Natural killer cell (primary cell): ENCODE results near the gene DYNLT2B. TPM values are rescaled to one million over a fixed set of nuclear protein-coding genes. Genes with fewer than 3 reads are reported as not detected.

ENCODE experiments used
- ATAC-seq, 3 donors: fragments of 150-1000 bp in 2 of 3; fragments of 200-7000 bp in 1 of 3; cut with Tn5 transposase; 1 replicate in 1 of 3; 2 replicates in 2 of 3; pipeline ENCODE4 v1.10.0; 2021; ENCODE audit warnings: mild to moderate bottlenecking in 2 of 3, moderate library complexity in 2 of 3
- DNase-seq, 2 donors: peaks; one replicate each; pipeline versions ENCODE4 v3.0.0 to v3.0.0-alpha.2; 2013 to 2021; ENCODE audit warnings: mixed read lengths in 1 of 2
- H3K27ac ChIP-seq: one replicate; pipeline ENCODE4 v1.5.1; 2013; ENCODE audit warnings: mild to moderate bottlenecking, low read length
- H3K27me3 ChIP-seq: one replicate; pipeline ENCODE4 v1.6.1; 2013; ENCODE audit warnings: low read length; ENCODE audit not compliant: control insufficient read depth, insufficient read depth
- H3K36me3 ChIP-seq: one replicate; pipeline ENCODE4 v1.6.1; 2013; ENCODE audit warnings: low read length; ENCODE audit not compliant: control insufficient read depth, insufficient read depth
- H3K4me1 ChIP-seq: one replicate; pipeline ENCODE4 v1.6.1; 2013; ENCODE audit warnings: low read length; ENCODE audit not compliant: control insufficient read depth, insufficient read depth
- H3K4me3 ChIP-seq: one replicate; pipeline ENCODE4 v1.5.1; 2013; ENCODE audit warnings: low read length
- H3K9me3 ChIP-seq: one replicate; pipeline ENCODE4 v1.6.1; 2013; ENCODE audit warnings: low read length; ENCODE audit not compliant: control insufficient read depth, insufficient read depth
- H3K27ac Mint-ChIP-seq, 2 donors: one replicate each; pipeline ENCODE4 v1.8.0; 2022; ENCODE audit warnings: mild to moderate bottlenecking in 2 of 2, mixed read lengths in 2 of 2, moderate library complexity in 1 of 2
- H3K27me3 Mint-ChIP-seq, 2 donors: one replicate each; pipeline ENCODE4 v1.8.0; 2022; ENCODE audit warnings: low read depth in 2 of 2, mixed read lengths in 2 of 2
- H3K36me3 Mint-ChIP-seq: one replicate; pipeline ENCODE4 v1.8.0; 2022; ENCODE audit warnings: mixed read lengths
- H3K4me1 Mint-ChIP-seq, 2 donors: one replicate each; pipeline ENCODE4 v1.8.0; 2022; ENCODE audit warnings: mixed read lengths in 2 of 2
- H3K4me3 Mint-ChIP-seq: one replicate; pipeline ENCODE4 v1.8.0; 2022; ENCODE audit warnings: mild to moderate bottlenecking, moderate library complexity, mixed read lengths
- H3K9me3 Mint-ChIP-seq, 2 donors: one replicate each; pipeline ENCODE4 v1.8.0; 2022; ENCODE audit warnings: mixed read lengths in 2 of 2
- CTCF ChIP-seq: fragments of 200-600 bp; IDR thresholded peaks from one replicate; pipeline ENCODE4 v1.8.0; 2022; ENCODE audit warnings: antibody characterized with exemption
- WGBS: methylation state at CpG from one replicate; pipeline ENCODE4 v1.1.7; 2013; ENCODE audit warnings: missing lambda C conversion rate; ENCODE audit not compliant: insufficient coverage; 5-methylcytosine and 5-hydroxymethylcytosine counted together
- intact Hi-C: fragments of 100-400 bp; cut with micrococcal nuclease; formaldehyde crosslinking; loops from one replicate; pipeline ENCODE4 v1.14.2; 2022
- total RNA-seq, 4 donors: library from RNA; stranded (reverse); fragments of 120-200 nt in 1 of 4; gene quantifications; one replicate each; pipeline versions ENCODE4 v1.2.3 to v1.2.4, GENCODE V29; 2013 to 2022

Gene DYNLT2B
- total RNA-seq, 3 donors from 2014 or later (not counting 1 experiment from before 2014, with no cell fraction given) = 3.6 to 7.3 (median 5.4) TPM

GRCh38 chr3:196341137-196341536, 23.1 kb upstream of the DYNLT2B start:
- ATAC-seq = no peak
- no peaks in the 10 kb centered on the region for H3K9me3 Mint-ChIP-seq
- DNase-seq = no peak
- no peak overlapping the region for H3K4me3 ChIP-seq
- H3K4me3 Mint-ChIP-seq = no peak overlapping the region
- no peaks in the 10 kb centered on the region for H3K36me3 ChIP-seq
- no peaks in the 10 kb centered on the region for H3K36me3 Mint-ChIP-seq
- no peaks in the 10 kb centered on the region for H3K9me3 ChIP-seq
- no peak overlapping the region for H3K27ac ChIP-seq
- H3K27me3 Mint-ChIP-seq = peaks cover 0 to 2% of the 10 kb centered on the region in 2 donors
- WGBS = 90% methylated on average over 7 of the region's 7 CpGs
- TF ChIP-seq CTCF = no peak
- H3K27ac Mint-ChIP-seq = no peak overlapping the region
- peaks cover 17 to 20% of the 10 kb centered on the region in 2 donors for H3K4me1 Mint-ChIP-seq
- H3K4me1 ChIP-seq = peaks cover 16% of the 10 kb centered on the region
- intact Hi-C loops = no loop called here
- no peaks in the 10 kb centered on the region for H3K27me3 ChIP-seq

GRCh38 chr3:196340466-196340865, 22.4 kb upstream of the DYNLT2B start:
- peaks cover 0 to 2% of the 10 kb centered on the region in 2 donors for H3K27me3 Mint-ChIP-seq
- Histone ChIP-seq H3K36me3 (no peaks in the 10 kb centered on the region), H3K4me3 (no peak overlapping the region), H3K4me1 (peaks cover 15% of the 10 kb centered on the region), H3K9me3 (no peaks in the 10 kb centered on the region), H3K27ac (no peak overlapping the region), H3K27me3 (no peaks in the 10 kb centered on the region)
- intact Hi-C loops = no loop called here
- H3K9me3 Mint-ChIP-seq = no peaks in the 10 kb centered on the region
- DNase-seq (no peak), ATAC-seq (no peak)
- H3K27ac Mint-ChIP-seq = no peak overlapping the region
- 62% methylated on average over 2 of the region's 2 CpGs for WGBS
- TF ChIP-seq CTCF = no peak
- H3K4me1 Mint-ChIP-seq = peaks cover 13 to 14% of the 10 kb centered on the region in 2 donors
- H3K4me3 Mint-ChIP-seq = no peak overlapping the region
- no peaks in the 10 kb centered on the region for H3K36me3 Mint-ChIP-seq

- H3K27ac ChIP-seq = no peak overlapping the region
- ATAC-seq (peak in 1 of 3 donors; percentile 41), DNase-seq (no peak)
- H3K9me3 ChIP-seq = no peaks in the 10 kb centered on the region
- H3K4me1 ChIP-seq = peaks cover 10% of the 10 kb centered on the region
- WGBS = 81% methylated on average over 16 of the region's 21 CpGs
- no peak overlapping the region for H3K4me3 Mint-ChIP-seq
- H3K27ac Mint-ChIP-seq = no peak overlapping the region
- no peaks in the 10 kb centered on the region for H3K27me3 ChIP-seq
- H3K9me3 Mint-ChIP-seq = no peaks in the 10 kb centered on the region
- TF ChIP-seq CTCF = no peak
- H3K4me1 Mint-ChIP-seq = peaks cover 7 to 10% of the 10 kb centered on the region in 2 donors
- H3K27me3 Mint-ChIP-seq = peaks cover 0 to 2% of the 10 kb centered on the region in 2 donors
- H3K36me3 ChIP-seq = no peaks in the 10 kb centered on the region
- H3K4me3 ChIP-seq = no peak overlapping the region
- intact Hi-C loops = no loop called here
- H3K36me3 Mint-ChIP-seq = no peaks in the 10 kb centered on the region
These were observed 21.6 kb upstream of the DYNLT2B start for GRCh38 chr3:196339493-196340254.
